ENCODE results near the gene SERINC5. TPM values are rescaled to one million over a fixed set of nuclear protein-coding genes. Genes with fewer than 3 reads are reported as not detected.
"Not testable (repeated sequence)": the region's sequence is repeated elsewhere in the genome, so short reads cannot be mapped to it uniquely, and the experiment has no call there.

The SERINC5 gene
- polyA plus RNA-seq, 4 donors = 51.9 to 60.6 (median 54.9) TPM

DNA sequence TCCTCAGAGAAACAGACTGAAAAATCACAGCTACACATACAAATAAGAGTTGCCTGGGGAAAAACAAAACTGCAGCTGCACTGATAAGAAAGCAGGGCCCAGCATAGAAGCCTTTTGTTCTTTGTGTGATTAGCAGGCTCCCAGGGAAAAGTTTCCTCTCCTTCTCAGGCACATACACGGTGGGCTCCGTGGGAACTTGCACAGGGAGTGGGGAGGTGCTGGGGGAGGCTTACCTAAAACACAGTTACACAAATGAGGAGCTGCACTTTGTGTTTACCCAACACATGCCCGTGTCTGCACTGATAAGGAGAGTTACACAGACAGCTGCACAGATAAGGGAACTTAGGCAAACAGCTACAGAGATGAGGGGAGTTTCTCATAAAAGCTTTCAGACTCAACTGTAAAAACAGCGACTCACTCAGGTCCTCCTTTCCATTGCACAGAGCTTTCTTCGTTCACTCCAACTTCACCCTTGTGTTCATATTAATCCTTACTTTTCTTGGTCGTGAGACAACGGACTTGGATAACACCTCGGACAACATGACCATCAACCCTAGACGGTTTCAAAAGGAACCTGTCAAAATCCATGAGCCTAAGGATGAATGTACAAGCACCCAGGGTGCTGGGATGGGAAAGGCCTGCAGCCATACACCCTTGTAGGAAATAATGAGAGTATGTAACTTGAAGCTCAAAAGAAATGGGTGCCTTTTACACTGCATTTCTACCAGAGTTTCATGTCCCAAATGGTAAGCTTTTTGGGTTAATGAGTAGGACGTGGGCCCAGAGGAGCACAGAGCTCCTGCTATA lies 50.8 kb downstream of the SERINC5 start:
- DNase-seq (ENCODE audit: low read depth in 4 of 4, low spot score in 3 of 4) = no peak

DNA sequence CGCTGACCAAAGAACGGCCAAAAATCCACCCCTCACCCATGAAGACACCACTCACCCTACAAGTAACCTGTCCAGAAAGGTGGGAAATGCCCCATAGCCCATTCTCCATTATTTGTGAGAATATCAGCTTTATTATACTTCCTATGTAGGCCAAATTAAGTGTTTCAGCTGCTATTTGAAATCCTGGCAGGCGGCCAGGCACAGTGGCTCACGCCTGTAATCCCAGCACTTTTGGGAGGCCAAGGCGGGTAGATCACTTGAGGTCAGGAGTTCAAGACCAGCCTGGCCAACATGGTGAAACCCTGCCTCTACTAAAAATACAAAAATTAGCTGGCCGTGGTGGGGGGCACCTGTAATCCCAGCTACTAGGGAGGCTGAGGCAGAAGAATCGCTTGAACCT lies 54.1 kb downstream of the SERINC5 start:
- DNase-seq (ENCODE audit: low read depth in 4 of 4, low spot score in 3 of 4) = not testable (repeated sequence)

DNA sequence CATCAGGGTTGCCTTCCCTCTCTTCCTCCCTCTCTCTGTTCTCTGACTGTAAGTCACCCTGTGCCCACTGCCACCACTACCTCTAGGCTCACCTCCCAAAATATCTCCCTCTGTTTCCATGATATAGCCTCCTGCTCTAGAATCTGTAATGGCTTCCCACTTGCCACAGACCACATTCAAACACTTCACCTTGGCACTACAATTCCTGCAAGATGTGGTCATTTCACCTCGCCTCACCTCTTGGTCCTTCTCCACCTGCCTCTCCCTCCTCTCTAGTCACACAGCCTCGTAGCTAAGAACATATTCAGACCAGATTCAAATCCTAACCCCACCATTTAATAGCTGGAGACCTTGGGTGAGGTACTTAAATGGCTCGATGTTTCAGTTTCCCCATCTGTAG lies 56.9 kb downstream of the SERINC5 start:
- DNase-seq (ENCODE audit: low read depth in 4 of 4, low spot score in 3 of 4) = no peak

DNA sequence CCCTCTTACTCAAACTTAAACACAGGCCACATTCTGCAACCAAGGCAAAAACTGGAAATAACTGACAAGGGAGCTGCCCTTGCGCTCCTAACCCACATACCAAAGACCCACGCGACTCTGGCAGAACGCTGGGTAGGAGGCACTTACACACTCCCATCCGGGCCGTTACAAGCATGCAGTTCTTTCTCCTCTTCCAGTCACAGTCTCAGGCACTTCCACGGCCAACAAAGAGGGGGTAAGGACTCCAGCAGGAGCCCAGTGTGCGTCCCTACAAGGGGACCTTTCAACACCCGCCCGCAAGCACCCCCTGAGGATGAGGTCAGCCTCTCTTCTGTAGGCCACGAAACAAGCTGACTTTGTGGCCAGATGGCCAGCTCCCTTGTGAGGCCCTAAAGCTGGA lies 57.4 kb downstream of the SERINC5 start:
- DNase-seq (ENCODE audit: low read depth in 4 of 4, low spot score in 3 of 4) = no peak

DNA sequence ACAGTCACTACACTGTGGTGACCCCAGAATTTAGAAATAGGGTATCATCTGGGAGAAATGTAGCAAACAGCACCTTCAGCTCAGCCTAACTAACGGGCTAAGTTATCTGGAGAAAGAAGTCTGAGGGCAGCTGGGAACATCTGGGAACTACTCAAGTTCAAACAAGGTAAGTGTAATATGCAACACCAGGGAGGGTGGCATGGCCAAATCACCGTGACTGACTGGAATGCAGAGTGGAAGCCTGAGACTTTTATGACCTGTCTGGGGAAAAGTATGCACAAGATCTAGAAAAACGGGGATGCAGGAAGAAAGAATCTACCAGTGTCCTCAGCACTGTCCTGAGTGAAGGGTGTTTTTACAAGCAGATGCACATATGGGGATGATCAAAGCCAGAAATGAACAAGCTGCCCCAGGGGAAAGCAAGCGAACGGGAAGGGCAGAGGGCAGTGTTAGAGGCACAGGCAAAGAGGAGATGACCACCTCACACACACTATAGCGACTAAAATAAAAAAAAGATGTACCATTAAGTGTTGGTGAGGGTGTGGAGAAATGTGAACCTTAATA lies 59.9 kb downstream of the SERINC5 start:
- DNase-seq (ENCODE audit: low read depth in 4 of 4, low spot score in 3 of 4) = no peak

DNA sequence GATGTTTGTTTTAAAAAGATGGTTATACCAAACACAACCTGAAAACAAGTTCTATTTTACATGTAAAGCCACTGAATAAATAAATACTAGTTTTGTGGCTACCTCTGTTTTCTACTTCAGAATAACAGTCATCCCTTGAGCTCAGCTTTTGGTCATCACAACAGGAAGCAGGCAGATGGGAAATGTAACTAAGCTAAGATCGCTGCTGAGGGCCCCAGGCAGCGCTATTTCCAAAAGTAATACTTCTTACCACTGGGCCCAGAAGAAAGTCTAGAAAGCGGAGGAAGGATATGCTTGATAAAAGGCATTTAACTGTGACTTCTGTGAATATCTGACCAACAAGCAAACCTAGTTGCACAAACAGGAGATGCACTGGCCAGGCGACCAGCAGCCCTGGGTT lies 61.4 kb downstream of the SERINC5 start:
- DNase-seq (ENCODE audit: low read depth in 4 of 4, low spot score in 3 of 4) = no peak

DNA sequence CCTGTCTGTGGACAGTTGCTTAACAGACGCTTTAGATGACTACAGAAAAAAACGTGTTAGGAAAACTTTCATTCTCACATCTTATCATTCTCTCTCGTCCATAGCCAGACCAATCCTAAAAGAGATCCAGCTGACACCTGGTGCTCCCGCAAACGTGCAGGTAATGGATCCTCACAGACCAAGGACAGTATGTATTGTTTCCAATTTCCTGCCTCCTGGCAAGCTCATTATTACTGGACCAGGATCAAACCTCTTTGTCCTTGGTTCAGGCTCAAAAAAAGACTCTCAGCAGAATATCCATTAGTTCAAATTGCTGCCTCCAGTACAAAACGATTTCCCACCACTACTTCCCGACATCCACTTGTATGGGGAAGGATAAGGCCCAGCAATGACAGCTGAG lies 62.4 kb downstream of the SERINC5 start:
- no peak for DNase-seq (ENCODE audit: low read depth in 4 of 4, low spot score in 3 of 4)

DNA sequence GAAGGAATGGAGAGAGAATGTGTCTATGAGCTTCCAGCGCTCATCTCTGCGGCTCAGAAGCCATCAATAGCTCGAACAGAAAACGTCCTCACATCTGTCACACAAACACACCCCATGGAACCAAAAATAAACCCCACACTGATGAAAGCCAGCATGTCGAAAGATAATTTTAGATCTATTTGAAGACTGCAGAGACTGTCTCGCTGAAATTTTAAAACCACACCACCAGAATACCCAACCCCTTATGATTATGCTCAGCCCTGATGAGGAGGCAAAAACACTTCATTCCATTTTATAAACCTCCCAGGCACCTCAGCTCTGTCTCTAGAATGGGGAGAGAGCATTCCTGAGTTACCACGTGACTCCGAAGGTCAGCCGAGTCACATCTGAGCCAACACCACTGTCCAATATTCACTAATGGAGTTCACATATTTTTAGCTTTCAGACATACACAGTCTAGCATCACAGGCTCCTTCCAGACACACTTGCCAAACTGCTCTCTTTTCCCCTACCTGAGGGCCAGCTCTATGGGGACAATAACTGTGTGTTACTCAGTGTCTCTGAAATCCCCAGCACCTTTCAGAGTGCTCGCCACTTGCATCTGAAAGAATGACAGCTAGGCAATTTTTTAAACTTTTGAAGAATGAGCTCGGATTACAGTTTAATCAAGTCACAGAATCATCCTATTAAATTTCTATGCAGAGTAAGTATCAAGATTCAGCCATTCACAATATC lies 63.2 kb downstream of the SERINC5 start:
- DNase-seq (ENCODE audit: low read depth in 4 of 4, low spot score in 3 of 4) = no peak

DNA sequence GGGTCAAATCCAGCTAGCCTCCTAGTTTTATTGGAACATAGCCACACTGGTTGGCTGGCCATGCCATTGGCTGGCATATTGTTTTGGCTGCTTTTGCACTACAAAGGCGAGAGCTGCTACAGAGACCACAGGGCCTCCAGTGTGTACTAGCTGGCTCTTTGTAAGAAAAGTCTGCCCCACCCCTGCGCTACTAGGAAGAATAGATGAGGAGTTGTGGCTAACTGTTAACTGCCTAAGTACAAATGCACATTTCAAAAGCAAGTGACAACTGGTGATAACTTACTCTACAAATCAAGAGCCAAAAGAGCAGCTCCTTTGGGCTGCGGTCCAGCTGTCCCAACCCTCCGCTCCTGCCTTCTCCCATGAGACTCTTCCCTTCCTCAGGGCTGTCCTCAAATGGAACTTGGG lies 63.9 kb downstream of the SERINC5 start:
- no peak for DNase-seq (ENCODE audit: low read depth in 4 of 4, low spot score in 3 of 4)

DNA sequence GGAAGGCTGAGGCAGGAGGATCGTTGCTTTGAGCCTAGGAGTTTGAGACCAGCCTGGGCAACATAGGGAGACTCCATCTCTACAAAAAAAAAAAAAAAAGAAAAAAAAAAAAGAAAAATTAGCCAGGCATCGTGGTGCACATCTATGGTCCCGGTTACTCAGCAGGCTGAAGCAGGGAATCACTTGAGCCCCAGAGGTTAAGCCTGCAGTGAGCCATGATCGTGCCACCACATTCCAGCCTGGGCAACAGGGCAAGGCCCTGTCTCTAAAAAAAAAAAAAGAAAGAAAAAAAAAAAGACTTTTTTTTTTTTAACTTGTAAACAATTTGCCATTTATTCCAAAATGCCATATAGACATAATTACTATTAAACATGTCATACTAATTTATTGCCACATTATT lies 64.5 kb downstream of the SERINC5 start:
- no peak for DNase-seq (ENCODE audit: low read depth in 4 of 4, low spot score in 3 of 4)

DNA sequence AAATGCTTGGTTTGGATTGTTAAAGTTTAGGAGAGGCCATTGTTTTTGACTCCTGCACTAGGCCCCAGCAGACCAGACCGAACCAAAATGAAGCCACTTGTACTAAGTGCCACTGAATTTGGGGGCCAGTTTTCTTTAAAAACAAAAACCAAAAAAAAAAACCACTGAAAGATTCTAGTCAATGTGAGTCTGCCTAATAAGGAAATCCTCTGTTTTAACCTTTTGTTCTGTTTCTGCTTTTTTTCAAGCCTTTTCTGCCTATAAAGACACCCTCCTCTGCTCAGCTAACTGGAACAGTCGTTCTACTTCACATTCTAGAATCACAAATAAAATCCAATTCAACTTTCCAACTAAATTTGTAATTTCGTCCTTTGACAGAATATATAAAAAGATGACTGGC lies 64.9 kb downstream of the SERINC5 start:
- no peak for DNase-seq (ENCODE audit: low read depth in 4 of 4, low spot score in 3 of 4)

DNA sequence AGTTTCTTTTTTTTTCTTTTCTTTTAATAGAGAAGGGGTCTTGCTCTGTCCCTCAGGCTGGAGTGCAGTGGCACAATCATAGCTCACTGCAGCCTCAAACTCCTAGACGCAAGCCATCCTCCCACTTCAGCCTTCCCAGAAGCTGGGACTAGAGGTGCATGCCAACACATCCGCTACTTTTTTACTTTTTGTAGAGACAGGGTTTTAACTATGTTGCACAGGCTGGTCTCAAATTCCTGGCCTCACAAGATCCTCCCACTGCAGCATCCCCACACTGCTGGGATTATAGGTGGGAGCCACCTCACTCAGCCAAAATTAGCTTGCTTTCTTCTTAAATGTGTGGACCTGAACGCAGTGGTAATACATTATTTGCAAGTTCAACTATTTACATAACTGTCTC lies 66.1 kb downstream of the SERINC5 start:
- DNase-seq (ENCODE audit: low read depth in 4 of 4, low spot score in 3 of 4) = no peak

DNA sequence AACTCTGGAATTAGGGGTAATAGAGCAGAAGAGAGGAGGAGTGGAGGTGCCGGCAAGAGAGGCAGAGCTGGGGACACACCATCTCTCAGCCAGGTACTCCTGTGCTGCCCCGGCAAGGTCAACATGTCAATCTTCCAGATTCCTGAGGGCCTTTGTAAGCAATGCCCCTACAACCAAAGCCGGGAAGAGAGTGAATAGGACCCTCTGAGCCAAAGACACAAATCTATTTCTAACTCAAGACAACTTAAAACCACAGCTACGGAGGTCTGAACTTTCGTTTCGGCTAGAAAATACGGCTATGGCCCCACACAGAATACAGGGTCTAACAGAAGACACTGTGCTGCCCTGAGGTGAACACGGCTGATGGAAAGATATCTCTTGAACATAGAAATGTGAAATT lies 66.6 kb downstream of the SERINC5 start:
- DNase-seq (ENCODE audit: low read depth in 4 of 4, low spot score in 3 of 4) = no peak

DNA sequence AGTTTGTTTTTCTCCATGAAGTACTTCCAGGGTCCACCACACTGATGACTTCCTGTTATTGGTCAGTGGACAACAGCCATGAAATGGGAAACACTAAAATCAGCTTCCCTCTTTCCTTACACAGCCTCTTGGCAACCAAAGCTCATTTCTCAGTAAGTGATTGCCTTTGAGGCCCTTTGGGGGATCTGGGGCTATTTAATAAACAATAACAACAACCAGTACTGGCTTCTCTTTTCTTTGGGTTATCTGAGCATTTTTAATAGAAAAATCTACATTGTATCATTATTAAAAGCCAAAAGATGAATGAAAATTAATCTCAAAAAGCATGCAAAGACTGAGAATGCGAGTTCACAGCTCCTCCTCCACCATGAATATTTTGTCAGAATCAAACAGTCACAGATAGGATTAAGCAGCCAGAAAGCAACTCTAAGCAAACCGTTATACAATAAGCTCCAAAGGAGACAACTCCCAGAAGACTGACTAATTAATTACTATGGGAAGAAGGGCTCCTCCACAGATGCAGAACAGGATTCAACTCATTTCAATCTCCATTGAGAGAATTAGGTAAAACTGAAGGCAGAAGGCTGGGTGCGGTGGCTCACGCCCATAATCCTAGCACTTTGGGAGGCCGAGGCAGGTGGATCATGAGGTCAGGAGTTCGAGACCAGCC lies 68.3 kb downstream of the SERINC5 start:
- no peak for DNase-seq (ENCODE audit: low read depth in 4 of 4, low spot score in 3 of 4)

DNA sequence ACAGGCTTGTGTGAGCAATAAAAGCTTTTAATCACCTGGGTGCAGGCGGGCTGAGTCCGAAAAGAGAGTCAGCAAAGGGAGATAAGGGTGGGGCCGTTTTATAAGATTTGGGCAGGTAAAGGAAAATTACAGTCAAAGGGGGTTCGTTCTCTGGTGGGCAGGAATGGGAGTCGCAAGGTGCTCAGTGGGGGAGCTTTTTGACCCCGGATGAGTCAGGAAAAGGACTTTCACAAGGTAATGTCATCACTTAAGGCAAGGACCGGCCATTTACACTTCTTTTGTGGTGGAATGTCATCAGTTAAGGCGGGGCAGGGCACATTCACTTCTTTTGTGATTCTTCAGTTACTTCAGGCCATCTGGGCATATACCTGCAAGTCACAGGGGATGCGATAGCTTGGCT lies 70.3 kb downstream of the SERINC5 start:
- DNase-seq (ENCODE audit: low read depth in 4 of 4, low spot score in 3 of 4) = not testable (repeated sequence)

DNA sequence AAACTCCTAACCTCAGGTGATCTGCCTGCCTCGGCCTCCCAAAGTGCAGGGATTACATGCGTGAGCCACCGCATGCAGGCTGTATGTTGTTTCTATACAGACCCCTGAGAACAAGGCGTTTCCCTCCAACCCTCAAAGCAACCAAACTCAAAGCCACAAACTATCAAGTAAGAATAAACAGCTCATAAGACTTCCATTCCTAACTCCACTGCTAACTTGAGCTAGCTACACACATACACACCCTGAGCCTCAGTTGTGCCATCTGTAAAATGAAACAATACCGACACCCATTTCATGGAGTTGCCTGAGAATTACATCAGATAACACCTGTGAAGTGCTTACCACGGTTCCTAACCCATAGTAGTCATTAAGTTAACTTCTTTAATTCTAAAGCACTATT lies 70.8 kb downstream of the SERINC5 start:
- DNase-seq (ENCODE audit: low read depth in 4 of 4, low spot score in 3 of 4) = no peak

DNA sequence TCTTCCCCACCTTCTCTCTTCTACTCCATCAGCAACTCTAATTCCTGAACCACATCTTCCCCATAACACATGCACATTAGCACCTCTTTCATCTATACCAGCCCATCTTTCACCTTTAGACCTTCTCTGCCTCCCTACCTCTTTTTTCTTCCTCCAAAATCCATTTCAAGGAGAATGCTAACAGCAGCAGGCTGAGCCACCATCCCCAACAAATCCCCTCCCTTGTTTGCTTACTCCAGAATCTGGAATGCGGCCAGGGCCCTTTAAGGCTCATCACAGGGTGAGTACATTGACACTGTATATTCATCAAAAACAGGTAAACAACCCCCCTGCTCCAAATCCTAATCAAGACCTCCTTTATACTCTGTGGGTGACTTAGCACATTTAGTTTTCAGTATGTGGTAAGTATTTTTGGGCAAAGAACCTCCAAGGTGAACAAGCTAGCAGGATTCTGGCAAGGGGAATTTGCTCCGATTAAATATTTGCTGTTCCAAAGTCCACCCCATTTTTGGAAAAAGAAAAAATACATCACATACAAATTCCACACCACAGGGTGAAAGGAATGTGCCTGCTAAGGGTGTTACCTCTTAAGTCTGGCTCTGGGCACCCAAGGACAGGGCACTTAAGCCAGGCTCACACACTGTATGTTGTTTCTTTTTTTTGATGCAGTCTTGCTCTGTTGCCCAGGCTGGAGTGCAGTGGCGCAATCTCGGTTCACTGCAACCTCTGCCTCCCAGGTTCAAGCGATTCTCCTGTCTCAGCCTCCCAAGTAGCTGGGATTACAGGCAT lies 71.4 kb downstream of the SERINC5 start:
- no peak for DNase-seq (ENCODE audit: low read depth in 4 of 4, low spot score in 3 of 4)

DNA sequence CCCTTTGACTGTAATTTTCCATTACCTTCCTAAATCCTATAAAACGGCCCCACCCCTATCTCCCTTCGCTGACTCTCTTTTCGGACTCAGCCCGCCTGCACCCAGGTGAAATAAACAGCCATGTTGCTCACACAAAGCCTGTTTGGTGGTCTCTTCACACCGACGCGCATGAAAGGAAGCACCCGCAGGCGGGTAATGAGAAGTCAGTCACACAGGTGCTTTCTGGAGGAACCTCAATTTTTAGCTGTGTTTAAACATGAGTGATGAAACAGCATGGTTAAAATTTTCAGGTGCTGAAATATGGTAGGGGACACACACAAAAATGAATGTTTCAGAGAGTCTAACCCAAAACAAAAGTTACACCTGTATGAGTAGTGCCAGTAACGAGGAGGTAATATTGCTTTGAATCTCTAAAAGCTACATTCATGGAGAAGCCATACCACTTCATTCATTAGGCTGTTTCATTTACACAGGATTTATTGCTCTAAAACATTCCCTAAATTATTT lies 72.1 kb downstream of the SERINC5 start:
- DNase-seq (ENCODE audit: low read depth in 4 of 4, low spot score in 3 of 4) = not testable (repeated sequence)

DNA sequence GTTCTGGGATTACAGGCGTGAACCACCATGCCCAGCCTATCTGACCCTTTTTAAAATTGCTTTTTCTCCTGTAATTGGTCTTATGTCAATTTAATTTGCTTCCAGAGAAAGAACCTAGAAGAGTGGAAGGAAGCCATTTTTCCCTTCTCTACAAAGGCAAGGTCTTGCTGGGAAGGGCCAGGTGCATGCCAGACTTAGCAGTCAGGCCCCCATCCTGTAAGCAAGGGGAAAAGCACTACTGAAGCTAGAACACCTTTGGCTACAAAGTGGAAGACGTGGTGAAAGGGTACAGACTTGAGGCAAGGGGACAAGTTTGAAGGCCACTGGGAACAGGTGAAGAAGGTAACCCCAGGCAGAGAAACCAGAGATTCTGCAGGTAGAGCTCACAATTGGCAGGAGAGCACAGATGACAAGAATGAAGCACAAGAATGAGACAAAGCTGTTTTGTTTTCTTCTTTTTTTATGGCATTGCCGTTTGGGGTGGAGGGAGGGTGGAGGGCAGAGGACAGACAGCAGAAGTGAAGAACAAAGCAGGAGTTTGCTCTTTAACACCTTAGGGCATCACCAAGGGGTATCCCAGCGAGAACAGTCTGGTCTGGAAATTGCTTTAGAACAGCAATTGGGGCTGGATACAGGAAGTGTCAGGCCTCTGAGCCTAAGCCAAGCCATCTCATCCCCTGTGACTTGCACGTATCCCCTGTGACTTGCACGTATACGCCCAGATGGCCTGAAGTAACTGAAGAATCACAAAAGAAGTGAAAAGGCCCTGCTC lies 72.9 kb downstream of the SERINC5 start:
- DNase-seq (ENCODE audit: low read depth in 4 of 4, low spot score in 3 of 4) = no peak

Measured in right renal pelvis (tissue), 4 donors.